DMS114 treated with DMSO at 0.1 percent for 48 hours (cell line): ENCODE results near the gene TMF1.

ENCODE experiments used
- DNase-seq: peaks from one replicate; lab custom pipeline; 2025; ENCODE audit not compliant: unreplicated experiment; lab: John Stamatoyannopoulos, UW

Gene TMF1

DNA sequence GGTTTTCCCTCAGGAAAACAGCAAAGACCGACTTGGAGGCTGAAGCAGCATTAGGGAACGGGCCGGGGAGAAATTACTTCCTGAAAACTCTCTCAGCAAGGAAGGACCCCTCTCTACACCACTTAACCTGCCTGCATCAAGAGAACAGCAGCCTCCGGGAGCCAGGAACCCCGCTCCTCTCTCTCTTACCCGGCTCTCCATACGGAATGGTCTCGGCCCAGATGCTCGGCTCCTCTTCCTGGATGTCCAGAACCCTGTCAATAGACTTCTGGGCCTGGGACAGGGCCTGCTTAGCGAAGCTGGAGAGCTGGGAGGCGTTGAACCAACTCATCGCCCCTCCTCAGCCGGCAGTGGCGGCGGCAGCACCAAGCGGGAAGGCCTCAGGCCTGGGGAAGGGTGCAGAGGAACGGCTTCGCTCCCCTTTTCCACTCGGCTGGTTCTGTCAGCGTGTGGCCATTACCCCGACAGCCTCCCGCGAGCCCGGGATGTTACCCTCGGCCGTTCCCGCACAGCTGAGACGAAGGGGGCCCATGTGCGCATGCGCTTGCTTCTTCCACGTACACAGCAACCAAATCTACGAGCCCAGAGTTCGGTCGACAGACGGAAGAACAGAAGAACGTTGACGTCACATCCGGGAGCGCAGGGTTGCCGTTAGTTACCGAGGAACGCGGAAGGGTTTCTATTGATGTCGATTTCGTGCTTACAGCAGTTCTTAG lies at the start of gene TMF1:
Gene TMF1, minus strand, starts transcription at position 578 of the 716 bp plus-strand sequence. Its CDS starts 247 bp downstream, at position 331.
- DNase-seq: no peak

DNA sequence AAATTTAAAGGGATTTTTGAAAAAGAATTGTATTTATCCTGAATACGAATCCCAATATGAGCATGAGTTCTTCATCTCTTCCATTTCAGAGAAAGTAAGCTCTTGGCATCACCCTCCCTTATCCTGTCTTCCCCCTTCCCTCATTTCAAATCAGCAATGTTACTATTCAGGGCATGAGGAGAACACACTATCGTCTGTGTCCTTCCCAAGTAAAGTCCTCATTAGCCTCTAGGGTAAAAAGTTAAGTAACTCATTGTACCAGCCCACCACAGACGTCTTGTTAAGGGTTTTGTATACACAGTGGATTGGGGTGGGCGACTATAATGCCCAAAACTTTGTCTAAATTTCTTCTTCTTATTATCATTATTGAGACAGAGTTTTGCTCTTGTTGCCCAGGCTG lies 47.4 kb upstream of the TMF1 start:
- no peak for DNase-seq

GRCh38 chr3:69097407-69098086 lies 45.4 kb upstream of the TMF1 start:
- DNase-seq: no peak

DNA sequence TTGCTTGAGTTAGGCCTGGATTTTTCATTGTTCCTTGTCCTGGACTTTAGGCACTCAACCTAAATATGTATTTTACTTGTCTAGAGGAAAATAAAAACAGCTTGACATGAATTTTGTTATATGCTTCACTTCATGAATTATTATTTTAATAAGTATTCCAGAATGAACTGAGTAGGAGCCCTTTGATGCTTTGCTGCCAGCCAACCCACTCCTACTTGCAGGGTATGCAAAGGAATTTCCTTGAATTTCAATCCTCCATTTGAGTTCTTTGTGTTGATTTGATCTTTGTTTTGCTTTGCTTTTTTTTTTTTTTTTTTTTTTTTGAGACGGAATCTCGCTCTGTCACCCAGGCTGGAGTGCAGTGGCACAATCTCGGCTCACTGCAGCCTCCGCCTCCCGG lies 44.2 kb upstream of the TMF1 start:
- no peak for DNase-seq

DNA sequence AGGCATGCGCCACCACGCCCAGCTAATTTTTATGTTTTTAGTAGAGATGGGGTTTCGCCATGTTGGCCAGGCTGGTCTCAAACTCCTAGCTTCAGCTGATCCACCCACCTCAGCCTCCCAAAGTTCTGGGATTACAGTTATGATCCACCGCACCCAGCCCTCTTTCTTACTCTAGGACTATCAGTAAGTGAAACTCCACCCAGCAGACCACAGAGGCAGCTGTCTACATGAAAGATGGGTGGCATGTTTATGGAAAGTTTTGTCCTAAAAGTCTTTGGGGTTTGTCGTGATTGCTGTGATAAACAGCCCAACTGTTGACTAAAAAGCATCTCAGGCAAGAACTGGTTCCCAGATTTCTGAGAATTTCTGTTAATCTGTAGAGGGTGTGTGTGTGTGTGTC lies 43.5 kb upstream of the TMF1 start:
- no peak for DNase-seq

DNA sequence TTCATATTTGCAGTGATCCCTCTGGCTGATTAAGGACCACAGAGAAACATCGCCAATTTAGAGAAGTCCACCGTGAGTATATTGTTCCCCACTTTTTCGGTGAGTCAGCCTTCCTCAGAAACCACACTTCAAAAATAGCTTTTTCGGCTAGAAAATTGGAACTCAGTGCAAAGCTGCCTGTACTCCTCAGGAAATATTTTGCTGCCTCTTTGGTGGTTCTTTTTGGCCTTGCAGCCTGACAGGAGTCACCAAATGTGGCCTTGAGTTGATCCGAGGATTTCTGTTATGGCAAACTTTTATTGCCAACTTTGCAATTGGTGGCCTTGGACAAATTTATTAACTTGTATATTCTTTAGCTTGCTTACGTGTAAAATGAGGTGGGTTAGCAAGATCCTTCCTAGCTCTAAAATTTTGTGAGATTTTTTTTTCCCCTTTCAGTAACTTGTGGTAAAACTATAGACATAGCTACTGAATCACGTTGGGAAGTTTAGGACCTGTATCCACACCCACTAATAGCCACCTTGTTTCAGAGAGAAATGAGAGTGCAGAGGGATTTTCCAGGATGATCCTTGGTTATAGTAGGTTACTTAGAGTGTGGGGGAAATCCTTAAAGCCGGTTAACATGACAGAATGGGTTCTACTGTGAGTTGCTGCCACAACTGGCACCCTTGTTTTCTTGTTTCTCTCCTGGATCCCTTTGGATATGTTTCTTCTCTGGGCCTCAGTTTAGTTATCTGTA lies 42.5 kb upstream of the TMF1 start:
- no peak for DNase-seq

DNA sequence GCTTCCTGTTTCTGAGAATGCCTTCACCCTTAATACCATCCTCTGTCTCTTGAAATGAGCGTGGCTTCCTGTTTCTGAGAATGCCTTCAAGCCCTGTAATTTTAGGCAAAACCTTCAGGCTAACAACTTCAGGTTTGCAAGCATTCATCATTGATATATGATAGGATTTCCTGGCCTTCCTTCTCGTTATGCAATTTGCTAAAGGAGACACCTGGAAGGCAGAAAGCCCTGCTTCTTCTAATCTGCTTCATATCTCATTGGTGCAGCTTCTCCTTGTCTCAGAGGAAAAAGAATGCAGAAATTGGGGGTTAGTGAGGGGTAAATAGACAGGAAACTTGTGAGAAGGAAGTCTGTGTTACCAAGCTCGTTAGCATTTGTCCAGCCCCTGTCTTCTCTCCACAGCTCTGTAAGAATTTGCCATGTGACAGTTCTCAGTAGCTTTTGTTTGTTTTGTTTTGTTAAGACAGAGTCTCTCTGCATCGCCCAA lies 39.9 kb upstream of the TMF1 start:
- no peak for DNase-seq

DNA sequence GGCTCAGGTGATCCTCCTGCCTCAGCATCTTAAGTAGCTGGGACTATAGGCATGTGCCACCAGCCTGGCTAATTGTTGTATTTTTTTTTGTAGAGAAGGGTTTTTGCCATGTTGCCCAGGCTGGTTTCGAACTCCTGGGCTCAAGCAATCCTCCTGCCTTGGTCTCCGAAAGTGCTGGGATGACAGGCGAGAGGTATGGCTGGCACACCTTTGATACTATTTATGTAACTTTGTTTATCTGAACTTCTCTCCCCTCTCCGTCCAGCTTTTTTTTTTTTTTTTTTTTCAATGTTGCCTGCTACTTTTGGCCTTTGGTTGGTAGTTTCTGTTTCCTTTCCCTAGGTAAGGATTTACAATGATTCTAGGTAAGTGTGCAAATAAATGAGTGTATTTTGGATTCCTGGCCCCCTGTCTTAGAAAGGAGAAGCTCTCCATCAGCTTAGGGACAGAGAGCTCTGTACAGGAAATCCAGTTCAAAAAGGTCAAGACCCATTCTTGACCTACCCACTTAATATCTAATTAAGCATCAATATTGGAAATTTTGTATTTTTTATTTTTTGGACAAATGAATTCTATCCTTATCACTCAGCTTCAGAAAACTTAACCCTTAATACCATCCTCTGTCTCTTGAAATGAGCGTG lies 39.4 kb upstream of the TMF1 start:
- no peak for DNase-seq

- no peak for DNase-seq
Observed at GRCh38 chr3:69090021-69090420, 37.9 kb upstream of the TMF1 start.

GRCh38 chr3:69088063-69088462 lies 35.9 kb upstream of the TMF1 start:
- no peak for DNase-seq

DNA sequence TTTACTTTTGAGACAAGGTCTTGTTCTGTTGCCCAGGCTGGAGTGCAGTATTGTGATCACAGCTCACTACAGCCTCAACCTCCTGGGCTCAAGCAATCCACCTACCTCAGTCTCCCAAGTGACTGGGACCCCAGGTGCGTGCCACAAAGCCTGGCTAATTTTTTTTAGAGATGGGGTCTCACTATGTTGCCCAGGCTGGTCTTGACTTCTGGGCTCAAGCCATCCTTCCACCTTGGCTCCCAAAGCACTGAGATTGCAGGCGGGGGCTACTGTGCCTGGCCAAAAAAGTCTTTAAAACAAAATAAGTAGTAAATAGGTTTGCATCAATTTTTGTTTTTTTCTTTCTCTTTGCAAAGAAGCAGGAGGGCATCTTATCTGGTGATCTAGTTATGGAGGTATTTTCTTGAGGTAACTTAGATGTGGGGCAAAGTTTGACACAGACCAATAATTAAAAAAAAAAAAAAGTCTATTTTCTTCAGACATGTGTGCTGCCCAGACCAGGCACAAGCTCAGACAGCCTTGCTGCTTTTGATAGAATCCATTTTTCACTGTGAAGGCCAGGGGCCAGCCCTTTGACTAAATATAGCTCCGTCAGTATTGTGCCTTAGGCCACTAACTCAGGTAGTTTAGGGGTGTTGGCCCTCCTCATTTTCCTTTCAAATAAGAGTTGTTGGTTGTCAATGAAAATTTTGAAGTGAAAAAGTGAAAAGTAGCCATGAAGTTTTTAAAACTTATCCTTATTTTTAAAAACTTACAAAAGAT lies 35.1 kb upstream of the TMF1 start:
- DNase-seq: no peak

- no peak for DNase-seq
Observed at GRCh38 chr3:69085833-69086722, 33.9 kb upstream of the TMF1 start.

GRCh38 chr3:69085168-69085832 lies 33.2 kb upstream of the TMF1 start:
- DNase-seq: no peak

DNA sequence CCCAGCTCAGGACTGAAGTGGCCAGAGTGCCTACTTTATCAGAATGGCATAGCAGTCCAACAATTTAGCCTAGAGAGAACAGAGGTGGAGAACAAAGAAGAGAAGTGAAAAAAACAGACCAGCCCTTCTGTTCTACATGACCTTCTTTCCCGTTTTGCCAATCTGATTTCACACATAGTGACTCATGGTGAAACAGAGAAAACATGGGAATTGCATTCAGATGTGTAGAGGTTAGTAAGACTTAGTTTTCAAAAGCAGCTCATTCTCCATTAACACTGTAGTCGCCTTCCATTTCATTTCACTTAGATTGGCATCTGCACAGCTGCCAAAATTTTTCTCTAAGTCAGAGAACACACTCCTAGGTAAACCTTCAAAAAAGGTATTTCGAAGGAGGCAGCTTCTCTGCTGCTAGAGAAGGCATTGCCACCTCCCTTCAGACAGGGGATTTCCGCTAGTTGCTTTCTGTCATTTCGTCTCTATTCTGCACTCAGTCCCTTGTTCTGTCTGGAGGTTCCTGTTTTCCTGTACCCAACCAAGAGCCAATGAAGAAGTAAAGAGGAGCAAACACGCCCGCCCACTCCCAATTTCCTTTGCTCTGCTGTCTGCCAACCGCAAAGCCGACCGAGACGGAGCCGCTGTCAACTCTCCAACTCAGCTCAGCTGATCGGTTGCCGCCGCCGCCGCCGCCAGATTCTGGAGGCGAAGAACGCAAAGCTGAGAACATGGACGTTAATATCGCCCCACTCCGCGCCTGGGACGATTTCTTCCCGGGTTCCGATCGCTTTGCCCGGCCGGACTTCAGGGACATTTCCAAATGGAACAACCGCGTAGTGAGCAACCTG lies 32.4 kb upstream of the TMF1 start, which contains the start of gene ARL6IP5:
Gene ARL6IP5, plus strand, starts transcription at position 612 of the 842 bp plus-strand sequence. Its CDS starts 111 bp downstream, at position 723.
- peak; percentile 70 for DNase-seq

GRCh38 chr3:69082805-69083204 lies 30.7 kb upstream of the TMF1 start:
- no peak for DNase-seq

GRCh38 chr3:69082361-69082760 lies 30.2 kb upstream of the TMF1 start:
- no peak for DNase-seq

DNA sequence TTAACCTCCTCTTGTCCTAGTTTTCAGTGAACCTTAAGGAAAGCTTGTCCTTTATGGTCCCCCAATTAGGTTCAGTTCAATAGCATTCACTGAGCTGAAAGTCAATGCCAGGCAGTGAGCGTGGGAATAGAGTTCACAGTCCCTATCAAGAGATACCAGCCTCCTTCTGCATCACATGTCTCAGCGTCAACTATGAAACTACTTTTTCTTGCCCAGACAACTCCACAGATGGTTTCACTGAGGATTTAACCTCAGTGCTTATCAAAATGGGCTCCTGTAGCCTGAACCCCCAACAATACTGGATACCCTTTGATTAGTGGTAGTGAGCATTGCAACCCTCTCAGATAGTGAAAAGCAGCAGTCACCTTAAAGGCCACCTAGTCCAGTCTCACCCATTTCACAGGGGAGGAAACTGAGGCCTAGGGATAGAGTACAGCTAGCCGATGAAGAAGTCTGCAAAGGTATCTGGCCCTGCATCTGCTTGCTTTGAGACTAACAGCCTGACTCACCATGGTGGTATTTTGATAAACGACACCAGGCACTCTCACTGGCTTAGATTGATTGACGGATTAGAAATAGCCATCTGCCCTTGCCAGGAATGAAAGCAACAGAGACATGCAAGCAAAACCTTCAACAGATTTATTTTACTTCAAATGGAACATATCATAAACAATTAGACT lies 29.6 kb upstream of the TMF1 start:
- DNase-seq: no peak
